ENCODE measurements around the gene RAD9A. TPM values are rescaled to one million over a fixed set of nuclear protein-coding genes. Genes with fewer than 3 reads are reported as not detected.

The RAD9A gene
- total and polyA plus RNA-seq, 9 of the 15 experiments (the other 6 are each of a cell fraction or from before 2014, with no cell fraction given) = 1.4 to 41.2 (median 16.1) TPM

DNA sequence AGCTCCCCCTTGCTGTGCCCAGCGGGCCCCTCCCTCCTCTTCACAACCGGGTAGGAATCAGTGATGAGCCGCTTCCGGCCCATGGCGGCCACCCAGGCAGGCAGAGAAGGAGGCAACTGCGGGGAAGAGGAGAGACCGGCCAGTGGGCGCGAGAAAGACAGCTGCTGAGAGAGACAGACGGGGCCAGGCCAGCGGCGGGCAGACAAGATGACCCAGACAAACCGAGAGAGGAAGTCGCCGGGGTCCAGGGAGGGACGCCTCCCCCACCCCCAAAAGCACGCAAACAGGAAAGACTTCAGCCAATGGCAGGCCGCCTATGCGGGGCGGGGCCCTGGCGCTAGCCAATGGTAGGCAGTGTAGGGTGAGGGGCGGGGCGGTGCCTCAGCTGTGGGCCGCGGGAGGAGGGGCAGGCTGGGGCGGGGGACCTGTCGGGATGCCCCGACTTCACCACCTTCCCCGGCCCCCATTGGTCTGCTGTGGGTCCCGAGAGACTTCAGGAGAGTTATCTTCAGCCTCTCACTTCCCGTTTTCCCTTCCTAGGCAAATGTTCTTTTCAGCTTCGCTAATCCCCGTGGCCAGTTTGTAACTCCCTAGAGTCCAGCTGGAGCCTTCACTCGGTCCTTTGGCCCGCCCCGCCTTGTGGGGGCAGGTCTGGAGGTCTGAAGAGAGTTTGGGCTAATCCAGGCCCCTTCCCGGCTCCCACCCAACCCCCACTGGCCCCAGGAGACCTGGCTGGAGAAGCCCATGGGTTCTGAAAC is 38.3 kb upstream of the RAD9A start, which contains the start of gene POLD4 (continued):
- TF ChIP-seq NKRF (IDR thresholded peaks at IDR 0.05; ENCODE audit: borderline replicate concordance) (peak; percentile 56; the same call in 1 of the 2 replicates), JUNB (CRISPR knock-in tag; conservative IDR thresholded peaks at IDR 0.05) (no peak), POLR2H (tag; IDR thresholded peaks at IDR 0.05; ENCODE audit: low read depth) (peak; percentile 63; the same call in 1 of the 2 replicates), NELFE (IDR thresholded peaks at IDR 0.05; ENCODE audit: insufficient read depth, insufficient read length) (no peak), POLR3G (IDR thresholded peaks at IDR 0.05; ENCODE audit: extremely low read depth, insufficient read length, insufficient replicate concordance) (no peak), MIER1 (IDR thresholded peaks at IDR 0.05; ENCODE audit: low read depth) (no peak), HDAC8 (tag; IDR thresholded peaks at IDR 0.05) (no peak), ZNF318 (IDR thresholded peaks at IDR 0.05; ENCODE audit: borderline replicate concordance in 1 of 2, low read depth in 1 of 2) (no peak), ZFX (CRISPR knock-in tag; IDR thresholded peaks at IDR 0.05) (peak; percentile 46; the same call in 1 of the 2 replicates)
- TF ChIP-seq, protein P1, sequence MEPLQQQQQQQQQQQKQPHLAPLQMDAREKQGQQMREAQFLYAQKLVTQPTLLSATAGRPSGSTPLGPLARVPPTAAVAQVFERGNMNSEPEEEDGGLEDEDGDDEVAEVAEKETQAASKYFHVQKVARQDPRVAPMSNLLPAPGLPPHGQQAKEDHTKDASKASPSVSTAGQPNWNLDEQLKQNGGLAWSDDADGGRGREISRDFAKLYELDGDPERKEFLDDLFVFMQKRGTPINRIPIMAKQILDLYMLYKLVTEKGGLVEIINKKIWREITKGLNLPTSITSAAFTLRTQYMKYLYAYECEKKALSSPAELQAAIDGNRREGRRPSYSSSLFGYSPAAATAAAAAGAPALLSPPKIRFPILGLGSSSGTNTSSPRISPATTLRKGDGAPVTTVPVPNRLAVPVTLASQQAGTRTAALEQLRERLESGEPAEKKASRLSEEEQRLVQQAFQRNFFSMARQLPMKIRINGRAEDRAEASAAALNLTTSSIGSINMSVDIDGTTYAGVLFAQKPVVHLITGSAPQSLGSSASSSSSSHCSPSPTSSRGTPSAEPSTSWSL (CRISPR knock-in tag; IDR thresholded peaks at IDR 0.05; ENCODE audit: borderline replicate concordance) = 0 out of 2 replicates have a peak, but pooled peaks have one; percentile 59
- TF ChIP-seq, protein P2, sequence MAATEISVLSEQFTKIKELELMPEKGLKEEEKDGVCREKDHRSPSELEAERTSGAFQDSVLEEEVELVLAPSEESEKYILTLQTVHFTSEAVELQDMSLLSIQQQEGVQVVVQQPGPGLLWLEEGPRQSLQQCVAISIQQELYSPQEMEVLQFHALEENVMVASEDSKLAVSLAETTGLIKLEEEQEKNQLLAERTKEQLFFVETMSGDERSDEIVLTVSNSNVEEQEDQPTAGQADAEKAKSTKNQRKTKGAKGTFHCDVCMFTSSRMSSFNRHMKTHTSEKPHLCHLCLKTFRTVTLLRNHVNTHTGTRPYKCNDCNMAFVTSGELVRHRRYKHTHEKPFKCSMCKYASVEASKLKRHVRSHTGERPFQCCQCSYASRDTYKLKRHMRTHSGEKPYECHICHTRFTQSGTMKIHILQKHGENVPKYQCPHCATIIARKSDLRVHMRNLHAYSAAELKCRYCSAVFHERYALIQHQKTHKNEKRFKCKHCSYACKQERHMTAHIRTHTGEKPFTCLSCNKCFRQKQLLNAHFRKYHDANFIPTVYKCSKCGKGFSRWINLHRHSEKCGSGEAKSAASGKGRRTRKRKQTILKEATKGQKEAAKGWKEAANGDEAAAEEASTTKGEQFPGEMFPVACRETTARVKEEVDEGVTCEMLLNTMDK (IDR thresholded peaks at IDR 0.05; ENCODE audit: borderline replicate concordance, insufficient read depth, low read depth, low read length, poor library complexity, severe bottlenecking) = no peak
